ENCODE measurements around the gene ZBED3.
"Not testable (repeated sequence)": the region's sequence is repeated elsewhere in the genome, so short reads cannot be mapped to it uniquely, and the experiment has no call there.

The ZBED3 gene, protein sequence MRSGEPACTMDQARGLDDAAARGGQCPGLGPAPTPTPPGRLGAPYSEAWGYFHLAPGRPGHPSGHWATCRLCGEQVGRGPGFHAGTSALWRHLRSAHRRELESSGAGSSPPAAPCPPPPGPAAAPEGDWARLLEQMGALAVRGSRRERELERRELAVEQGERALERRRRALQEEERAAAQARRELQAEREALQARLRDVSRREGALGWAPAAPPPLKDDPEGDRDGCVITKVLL

DNA sequence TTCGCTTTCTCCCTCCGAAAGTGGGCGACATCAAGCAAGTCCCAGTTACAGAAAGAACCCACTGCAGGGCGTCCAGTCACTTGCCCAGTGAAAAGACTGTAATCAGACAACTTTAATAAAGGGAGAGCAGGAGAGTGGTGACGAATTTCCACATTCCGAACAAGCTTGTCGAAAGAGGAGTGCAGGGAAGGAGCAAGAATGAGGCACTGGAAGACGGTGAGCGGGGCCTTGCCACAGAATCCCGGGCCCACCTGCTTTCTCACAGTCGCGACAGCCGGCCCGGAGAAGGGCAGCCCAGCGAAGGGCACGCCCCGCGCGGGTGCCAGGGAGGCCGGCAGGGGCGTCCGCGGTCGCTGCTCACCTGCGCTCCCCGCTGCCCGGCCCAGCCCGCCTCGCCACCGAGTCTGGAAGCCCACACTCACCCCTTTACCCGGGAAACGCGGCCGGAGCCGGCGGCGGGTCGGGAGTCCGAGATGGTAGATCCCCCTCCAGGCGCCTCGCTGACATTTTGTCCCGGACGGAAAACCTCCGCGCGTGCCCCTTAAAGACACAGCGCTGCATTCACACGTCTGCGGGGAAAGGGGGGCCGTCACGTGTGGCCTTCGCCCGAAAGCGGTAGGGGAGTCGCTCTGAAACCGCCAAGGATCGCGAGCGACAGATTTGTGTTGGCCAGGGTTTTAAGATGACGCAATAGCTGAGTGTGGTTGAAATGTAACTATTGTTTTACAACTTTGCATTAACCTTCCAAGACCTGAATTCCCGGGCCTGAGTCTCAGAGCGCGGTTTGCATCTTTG, at the start of gene ZBED3:
Gene ZBED3 (minus strand): TSS at position 597 of the 795 bp plus-strand sequence. CDS start 9,407 bp downstream, outside the sequence.
- peak; percentile 65 for DNase-seq

DNA sequence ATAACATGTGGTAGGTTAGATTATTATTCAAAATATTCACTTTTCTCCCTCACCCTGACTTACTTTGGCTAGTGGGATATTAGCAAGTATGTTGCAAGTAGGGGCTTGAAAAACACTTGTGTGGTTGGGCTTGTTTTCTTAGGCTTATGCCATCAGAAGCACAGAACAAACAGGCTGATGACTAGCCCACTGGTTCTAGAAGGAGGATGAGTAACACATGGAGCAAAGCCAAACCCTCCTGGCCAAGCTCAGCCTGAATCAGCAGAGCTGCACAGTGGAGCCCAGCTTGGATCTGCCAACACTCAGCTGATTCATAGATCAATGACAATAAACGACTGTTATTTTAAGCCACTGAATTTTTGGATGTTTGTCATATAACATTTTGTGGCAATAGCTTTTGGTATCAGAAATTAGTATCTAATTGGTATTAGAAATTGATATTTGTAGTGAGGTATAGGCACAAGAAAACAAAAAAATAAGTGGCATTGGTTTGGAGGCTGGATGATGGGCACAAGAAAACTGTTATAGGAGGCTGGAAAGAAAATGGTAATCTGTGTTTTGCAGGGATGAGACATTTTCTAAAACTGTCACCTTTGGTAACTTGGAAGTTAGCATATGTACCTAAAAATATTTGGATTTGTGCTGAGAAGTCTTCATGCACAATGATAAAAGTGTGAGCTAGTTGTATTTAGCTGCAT, 46.1 kb upstream of the ZBED3 start:
- no peak for DNase-seq

DNA sequence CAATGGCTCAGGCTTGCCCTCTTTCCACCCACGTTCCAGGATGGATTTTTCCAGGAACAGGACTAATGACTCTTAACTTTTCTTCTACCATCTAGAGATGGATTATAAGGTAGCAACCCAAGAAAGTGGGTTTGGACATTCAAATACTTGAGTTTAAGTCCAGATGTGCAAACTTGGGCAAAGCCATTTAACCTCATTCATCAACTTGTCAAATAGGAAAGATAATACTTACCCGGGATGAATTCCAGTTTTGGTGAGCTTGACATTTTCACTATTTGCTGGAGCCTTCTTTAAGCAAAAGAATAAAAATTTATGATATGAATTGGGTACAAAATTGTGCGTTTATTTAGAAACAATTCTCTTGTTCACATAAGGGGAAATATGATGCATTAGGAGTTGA, 44.3 kb upstream of the ZBED3 start:
- DNase-seq = no peak

DNA sequence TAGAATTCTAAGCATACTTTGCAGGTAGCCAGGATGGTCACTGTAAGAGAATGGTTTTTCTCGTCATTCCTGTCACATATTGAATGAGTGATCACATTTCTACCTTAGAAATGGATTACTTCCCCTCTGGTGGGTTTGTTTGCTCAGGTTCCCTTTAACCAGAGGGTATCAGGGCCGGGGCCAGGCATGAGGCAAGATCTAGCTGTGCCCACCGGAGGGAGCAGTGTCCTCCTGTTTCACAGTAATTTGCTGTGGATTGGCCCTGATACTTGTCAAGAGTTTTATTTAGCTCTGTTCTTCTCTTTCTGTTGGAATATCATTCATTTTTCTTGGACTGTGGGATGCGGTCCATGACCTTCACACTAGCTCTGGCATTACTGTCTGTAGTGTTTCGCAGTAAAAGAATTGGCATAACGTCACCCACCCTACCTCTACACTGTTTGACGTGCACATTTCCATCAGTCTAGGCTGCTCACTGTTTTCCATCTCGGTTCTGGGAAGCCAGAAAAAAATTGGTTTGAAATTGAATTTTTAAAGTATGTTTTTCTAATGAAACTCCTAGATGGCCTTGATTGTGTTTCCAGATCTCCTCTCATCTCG, 42.4 kb upstream of the ZBED3 start:
- no peak for DNase-seq

DNA sequence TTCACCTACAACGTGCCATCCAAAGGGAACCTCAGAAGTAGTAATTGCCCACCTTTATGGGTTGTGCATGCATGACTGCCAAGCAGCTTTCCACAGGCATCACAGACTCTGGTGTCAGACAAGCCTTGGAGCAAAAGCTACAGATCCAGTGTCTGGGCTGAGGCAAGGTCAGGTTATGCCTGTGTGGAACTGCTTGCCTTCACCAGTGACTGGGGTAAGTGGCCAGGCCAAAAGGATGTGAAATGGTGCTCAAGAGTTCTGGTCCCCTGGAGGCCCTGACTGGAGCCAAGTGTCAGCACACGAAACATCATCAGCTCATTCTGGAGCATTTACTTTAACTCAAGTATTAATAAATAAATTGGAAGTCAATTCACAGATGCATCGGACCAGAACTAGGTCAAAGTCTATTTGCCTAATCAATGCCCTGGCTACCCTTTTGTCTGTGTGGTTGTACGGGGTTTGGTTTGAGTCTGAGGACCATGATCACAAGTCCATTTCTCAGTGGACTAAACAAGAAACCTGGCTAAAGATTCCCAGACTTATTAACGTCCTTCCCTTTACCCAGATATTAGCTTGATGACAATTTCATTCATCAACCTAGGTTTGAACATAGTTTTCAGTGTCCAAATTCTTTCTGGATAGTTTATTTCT, 41.5 kb upstream of the ZBED3 start:
- DNase-seq = no peak

GRCh38 chr5:77123057-77123456, 36.0 kb upstream of the ZBED3 start:
- no peak for DNase-seq

DNA sequence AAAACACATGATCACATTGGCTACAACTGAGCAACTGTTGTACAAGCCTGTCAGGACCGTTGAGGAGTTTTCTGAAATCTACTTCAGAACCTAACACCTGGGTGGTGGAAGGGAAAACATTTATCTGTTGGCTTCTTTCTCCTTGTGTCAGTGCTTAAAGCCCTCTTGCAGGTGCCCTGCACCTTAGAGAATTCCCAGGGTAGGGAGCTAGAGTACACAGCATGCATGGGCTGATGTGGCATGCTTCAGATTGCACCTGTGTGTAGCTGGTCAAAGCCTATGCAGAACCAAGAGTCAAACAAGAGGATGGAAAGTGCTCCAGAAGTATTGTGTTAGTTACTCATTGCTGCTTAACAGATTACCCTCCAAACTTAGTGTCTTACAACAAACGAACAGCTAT, 33.6 kb upstream of the ZBED3 start:
- no peak for DNase-seq

DNA sequence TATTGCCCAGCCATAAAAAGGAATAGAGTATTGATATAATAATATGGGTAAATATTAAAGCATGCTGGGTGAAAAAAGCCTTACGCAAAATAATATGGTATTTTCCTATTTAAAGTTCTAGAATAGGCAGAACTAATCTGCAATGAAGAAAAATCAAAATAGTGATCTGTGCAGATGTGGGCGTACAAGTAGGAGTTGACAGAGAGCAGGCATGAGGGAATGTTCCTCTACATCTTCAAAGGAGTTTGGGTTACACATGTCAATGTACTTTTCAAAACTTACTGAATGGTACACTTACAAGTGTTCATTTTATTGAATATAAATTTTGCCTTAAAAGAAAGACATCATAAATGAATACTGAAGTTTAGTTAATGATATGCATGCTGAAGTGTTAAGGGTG, 33.0 kb upstream of the ZBED3 start:
- DNase-seq = no peak

- DNase-seq = no peak
Observed at GRCh38 chr5:77117161-77117560, 30.1 kb upstream of the ZBED3 start.

- not testable (repeated sequence) for DNase-seq
Observed at GRCh38 chr5:77107035-77107434, 19.9 kb upstream of the ZBED3 start.

GRCh38 chr5:77104813-77105212, 17.7 kb upstream of the ZBED3 start:
- no peak for DNase-seq

GRCh38 chr5:77103457-77103856, 16.4 kb upstream of the ZBED3 start:
- DNase-seq = no peak

- no peak for DNase-seq
Observed at GRCh38 chr5:77102549-77102948, 15.5 kb upstream of the ZBED3 start.

GRCh38 chr5:77101298-77101697, 14.2 kb upstream of the ZBED3 start:
- no peak for DNase-seq

- DNase-seq = no peak
Observed at GRCh38 chr5:77095189-77095588, 8.1 kb upstream of the ZBED3 start.

DNA sequence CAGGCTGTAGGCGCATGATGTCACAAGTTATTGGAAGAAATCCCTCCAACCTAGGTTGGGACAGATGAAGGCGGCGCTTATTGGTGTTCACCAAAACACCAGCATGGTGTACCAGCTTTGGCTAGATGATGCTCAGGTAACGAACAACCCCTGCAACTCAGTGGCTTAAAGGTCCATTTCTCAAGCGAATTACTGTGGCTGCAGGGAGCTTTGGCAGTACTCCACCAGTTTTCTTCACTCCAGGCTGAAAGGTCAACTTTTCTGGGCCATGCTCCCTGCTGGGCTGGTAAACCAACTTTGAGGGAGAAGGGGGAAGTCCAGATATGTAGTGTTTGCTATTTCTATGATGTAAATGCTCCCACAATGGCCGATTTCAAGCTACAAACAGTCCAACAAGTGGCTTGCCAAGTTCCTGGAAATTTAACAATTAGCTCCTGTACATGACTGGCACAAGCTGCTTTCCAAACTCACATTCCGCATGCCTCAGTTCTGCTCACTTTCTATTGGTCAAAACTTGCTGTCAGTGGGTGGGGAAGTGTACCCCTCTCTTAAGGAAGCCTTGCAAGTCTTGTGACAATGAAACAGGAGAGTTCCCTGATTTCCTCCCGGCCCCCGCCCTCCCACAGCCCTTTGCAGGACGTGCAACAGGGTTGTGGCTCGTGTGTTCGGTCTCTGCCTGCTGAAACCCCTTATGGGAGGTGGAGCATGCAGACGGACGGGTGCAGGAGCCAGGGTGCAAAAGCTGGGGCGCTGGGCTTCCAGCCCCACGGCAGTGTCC, 588 bp upstream of the ZBED3 start:
- no peak for DNase-seq

DNA sequence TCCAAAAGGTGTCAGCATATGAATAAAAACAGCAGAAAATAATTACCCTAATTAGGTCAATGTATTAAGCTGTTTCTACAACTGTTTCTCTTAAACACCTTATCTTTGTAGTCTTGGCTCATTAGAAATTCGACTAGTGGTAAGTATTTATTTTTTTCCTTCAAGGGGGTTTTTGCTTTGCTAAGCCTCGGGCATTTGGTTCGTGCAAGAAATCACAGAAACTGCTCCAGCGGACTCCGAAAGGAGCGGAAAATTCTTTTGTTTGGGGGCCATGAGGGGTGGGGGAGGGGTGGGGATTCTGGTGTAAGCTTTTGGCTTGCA, 757 bp downstream of the ZBED3 start:
- no peak for DNase-seq

DNA sequence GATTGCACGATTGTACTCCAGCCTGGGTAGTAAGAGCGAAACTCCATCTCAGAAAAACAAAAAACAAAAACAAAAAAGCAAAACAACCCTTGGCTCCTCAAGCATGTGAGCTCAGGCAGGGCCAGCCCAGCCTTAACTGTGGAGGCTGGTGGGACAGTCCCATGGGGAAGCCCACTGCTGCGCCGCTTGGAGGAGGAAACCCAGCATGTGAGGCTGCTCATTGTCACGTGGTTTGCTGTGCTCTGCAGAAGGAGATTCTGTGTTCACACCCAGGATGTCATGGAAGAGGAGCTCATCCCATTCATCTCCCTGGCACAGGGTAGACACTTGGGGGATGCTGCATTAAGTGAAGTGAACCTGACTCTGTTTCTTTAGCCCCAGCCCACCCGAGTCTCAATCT, 4.0 kb downstream of the ZBED3 start:
- DNase-seq = no peak

- DNase-seq = no peak
Observed at GRCh38 chr5:77082280-77082679, 4.8 kb downstream of the ZBED3 start.

- no peak for DNase-seq
Observed at GRCh38 chr5:77080905-77081304, 6.2 kb downstream of the ZBED3 start.

DNA sequence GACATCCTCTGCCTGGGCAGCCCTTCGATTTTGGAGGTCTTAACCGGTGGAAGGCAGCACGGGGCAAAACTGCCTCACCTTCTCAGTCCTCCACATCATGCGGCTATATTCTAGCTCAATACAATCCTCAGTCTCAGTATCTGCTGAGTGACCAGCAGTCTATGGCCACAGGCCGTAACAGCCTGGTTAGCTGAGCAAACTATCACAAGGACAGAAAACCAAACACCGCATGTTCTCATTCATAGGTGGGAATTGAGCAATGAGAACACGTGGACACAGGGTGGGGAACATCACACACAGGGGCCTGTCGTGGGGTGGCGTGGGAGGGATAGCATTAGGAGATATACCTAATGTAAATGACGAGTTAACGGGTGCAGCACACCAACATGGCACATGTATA, 6.6 kb downstream of the ZBED3 start:
- DNase-seq = not testable (repeated sequence)

DNA sequence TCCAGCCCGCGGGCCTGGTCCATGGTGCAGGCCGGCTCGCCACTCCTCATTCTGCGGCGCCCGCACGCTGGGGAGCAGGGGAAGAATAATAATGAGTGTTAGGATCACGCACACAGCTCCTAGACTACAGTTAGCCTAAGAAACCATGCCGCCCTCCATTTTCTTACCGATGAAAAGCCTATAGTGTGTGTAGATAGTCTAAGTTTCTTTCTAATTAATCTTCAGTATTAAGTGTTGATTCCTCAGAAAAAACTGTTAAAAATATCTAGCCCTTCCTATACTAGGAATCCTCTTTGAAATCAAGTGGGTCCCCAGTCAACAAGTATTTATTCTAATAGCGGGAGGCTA, 9.3 kb downstream of the ZBED3 start:
- DNase-seq = no peak
